DMS153 treated with DMSO at 0.1 percent for 48 hours (cell line): ENCODE data around the gene NPAP1.
"Not testable (repeated sequence)": the region's sequence is repeated elsewhere in the genome, so short reads cannot be mapped to it uniquely, and the experiment has no call there.

Experiments used
- DNase-seq: peaks from one replicate; lab custom pipeline; 2025; ENCODE audit not compliant: unreplicated experiment; lab: John Stamatoyannopoulos, UW

Gene NPAP1

GRCh38 chr15:24675332-24676144 is at the start of gene NPAP1:
Gene NPAP1, plus strand, starts transcription at chr15:24675775. Its CDS starts 93 bp downstream, at chr15:24675868.
- no peak for DNase-seq

- no peak for DNase-seq
These were observed 48.1 kb upstream of the NPAP1 start for GRCh38 chr15:24627443-24627842.

GRCh38 chr15:24633082-24633481 is 42.5 kb upstream of the NPAP1 start:
- DNase-seq: no peak

- DNase-seq: not testable (repeated sequence)
These were observed 36.2 kb upstream of the NPAP1 start for GRCh38 chr15:24639412-24639811.

GRCh38 chr15:24645627-24646026 is 29.9 kb upstream of the NPAP1 start:
- DNase-seq: no peak

- no peak for DNase-seq
These were observed 16.0 kb upstream of the NPAP1 start for GRCh38 chr15:24659622-24660021.

- DNase-seq: no peak
These were observed 12.6 kb upstream of the NPAP1 start for GRCh38 chr15:24662991-24663390.

GRCh38 chr15:24676431-24676830 is 856 bp downstream of the NPAP1 start:
- no peak for DNase-seq

GRCh38 chr15:24678485-24678884 is 2.9 kb downstream of the NPAP1 start:
- no peak for DNase-seq

GRCh38 chr15:24682002-24682401 is 6.4 kb downstream of the NPAP1 start:
- no peak for DNase-seq

GRCh38 chr15:24682905-24683304 is 7.3 kb downstream of the NPAP1 start:
- not testable (repeated sequence) for DNase-seq

- no peak for DNase-seq
These were observed 8.2 kb downstream of the NPAP1 start for GRCh38 chr15:24683736-24684135.

GRCh38 chr15:24684313-24684712 is 8.7 kb downstream of the NPAP1 start:
- no peak for DNase-seq

- no peak for DNase-seq
These were observed 20.6 kb downstream of the NPAP1 start for GRCh38 chr15:24696201-24696600.

- DNase-seq: no peak
These were observed 21.3 kb downstream of the NPAP1 start for GRCh38 chr15:24696842-24697241.

GRCh38 chr15:24718289-24719082 is 42.9 kb downstream of the NPAP1 start:
- DNase-seq: no peak

GRCh38 chr15:24729760-24730159 is 54.2 kb downstream of the NPAP1 start:
- DNase-seq: no peak
